GM19043 (cell line): ENCODE results near the gene LIPC.

Experiments
- ATAC-seq: cut with Tn5 transposase; IDR thresholded peaks from one replicate; pipeline ENCODE4 v1.9.1; 2021; ENCODE audit warnings: low read depth; ENCODE audit not compliant: unreplicated experiment

The LIPC gene

DNA sequence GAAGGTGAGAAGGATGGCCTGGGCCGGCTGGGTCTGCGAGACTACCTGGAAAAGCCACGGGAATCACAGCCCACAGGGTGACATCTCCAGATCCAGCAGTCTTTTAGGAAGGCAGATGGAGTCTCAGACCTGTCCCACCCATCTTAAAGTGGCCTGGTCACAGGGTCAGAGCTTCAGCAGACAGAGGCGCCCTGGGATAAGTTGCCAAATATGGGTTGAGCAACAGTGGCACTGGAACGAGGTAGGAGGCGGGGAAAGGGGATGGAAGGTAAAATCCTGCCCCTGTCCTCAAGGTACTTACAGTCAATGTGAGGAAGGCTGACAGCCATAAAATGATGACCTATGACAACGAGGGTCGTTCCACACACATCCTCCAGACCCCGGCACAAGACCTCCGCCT, 80.7 kb downstream of the LIPC start:
- ATAC-seq, result no peak

GRCh38 chr15:58513008-58513407, 81.2 kb downstream of the LIPC start:
- ATAC-seq, result no peak

GRCh38 chr15:58513726-58514336, 82.0 kb downstream of the LIPC start:
- ATAC-seq, result no peak

- no peak for ATAC-seq
Observed at GRCh38 chr15:58515807-58516206, 84.0 kb downstream of the LIPC start.

DNA sequence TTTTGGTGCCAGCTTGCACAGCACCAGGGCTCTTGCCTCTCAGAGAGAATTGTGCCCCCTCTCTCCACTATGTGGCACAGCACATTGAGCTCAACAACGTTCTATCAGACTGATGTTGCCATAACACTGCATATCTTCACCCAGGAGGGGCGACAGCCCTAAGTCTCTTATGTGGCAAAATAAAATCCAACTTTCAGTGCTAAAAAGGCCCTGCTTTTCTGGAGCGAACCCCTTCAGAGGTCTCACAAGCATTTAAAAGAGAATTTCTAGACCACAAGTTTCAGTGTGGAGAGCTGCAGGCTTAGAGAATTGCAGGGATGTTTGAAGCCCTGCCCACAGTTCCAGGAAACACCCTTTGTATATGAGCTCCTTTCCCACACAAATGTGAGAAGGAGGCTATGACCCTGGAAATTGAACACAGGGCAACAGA, 85.5 kb downstream of the LIPC start:
- ATAC-seq, result no peak

DNA sequence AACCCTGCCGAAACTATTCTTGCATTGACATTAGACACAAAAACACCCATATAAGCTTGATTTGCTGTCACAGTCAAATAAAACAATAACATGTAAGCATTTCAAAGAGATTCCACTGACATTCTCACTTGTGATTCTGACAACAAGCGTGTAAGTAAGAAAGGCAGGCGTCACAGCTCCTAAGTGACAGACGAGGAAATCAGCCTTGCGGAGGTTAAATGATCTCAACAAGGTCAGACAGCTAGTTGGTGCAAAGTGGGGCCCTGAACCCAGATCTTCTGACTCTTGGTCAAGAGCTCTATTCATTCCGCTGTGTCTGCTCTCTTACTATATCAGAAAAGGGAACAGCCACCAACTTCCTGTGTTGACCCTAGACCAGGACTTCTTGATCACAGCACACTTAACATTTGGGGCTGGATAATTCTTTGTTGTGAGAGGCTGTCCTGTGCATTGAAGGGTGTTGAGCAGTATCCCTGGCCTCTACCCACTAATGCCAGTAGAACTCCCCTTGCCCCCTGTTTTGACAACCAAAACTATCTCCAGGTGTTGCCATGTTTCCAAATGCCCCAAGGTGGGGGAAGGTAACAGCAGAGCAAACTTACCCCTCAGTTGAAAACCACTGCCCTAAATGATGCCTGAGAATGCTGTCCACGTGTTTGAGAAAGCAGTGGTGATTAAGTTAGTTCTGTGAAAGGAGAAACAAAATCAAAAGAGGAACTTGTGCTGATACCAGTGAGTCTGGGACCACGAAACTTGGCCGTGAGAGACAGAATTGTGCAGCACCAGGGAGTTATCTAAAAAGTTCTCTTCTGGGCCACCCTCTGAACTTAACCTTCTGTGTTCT, 86.1 kb downstream of the LIPC start:
- ATAC-seq, result peak; percentile 72

- ATAC-seq, result peak; percentile 7
Observed at GRCh38 chr15:58518626-58519025, 86.8 kb downstream of the LIPC start.

DNA sequence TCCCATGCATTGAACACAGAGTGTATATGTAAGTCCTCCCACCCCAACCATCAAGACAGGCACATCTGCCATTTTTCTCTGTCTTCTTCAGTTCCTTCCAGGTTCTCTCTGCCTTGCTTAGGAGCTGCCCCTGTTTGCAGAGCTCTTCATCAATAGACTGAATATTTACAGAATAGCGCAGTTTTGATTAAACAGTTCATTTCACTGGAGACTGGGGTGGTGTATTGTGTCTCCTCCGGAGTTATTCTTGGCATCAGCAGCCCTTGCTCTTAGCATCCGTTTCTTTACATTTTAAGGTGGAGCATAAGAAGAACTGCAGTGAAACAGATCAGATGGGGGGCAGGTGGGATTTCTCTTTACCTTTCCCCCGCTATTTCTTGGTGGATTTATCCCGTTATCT, 87.7 kb downstream of the LIPC start:
- no peak for ATAC-seq

DNA sequence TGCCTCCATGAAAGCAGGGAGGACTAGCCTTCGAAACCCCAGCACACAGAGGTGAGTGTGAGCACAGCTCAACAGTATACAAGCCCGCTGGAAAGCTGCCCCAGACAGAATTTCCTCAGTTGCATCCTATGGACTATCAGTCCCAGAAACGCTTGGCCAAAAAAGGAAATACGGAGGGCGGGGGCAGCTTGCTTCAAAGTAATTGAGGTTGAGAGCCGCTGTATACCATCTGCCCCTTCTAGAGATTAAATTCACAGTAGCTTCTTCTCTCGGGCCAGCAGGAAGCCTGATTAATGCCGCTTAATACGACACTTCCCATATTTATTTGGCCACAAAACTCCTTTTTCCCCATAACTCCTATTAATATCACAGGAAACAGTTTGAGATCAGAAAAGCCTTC, 88.7 kb downstream of the LIPC start:
- no peak for ATAC-seq

- no peak for ATAC-seq
Observed at GRCh38 chr15:58520936-58521292, 89.1 kb downstream of the LIPC start.

- ATAC-seq, result no peak
Observed at GRCh38 chr15:58521293-58521991, 89.7 kb downstream of the LIPC start.

DNA sequence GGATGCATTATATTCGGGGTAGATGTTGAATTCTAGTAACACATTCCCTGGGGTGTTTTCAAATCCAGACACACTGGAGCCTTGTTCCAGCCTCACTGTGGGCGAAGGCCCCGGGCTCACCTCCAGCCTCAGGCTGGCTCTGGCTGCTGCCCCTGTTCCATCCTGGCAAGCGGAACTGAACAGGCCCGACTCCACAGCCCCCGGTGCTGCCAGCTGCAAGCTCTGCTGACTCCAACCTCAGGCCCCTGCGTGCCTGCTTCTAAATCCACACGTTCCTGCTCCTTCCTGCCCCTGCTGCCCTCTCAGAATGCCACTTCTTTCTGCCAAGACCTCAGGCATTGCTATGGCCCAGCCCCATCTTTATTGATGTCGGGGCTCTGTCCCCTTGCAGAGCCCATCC, 90.6 kb downstream of the LIPC start:
- no peak for ATAC-seq

- no peak for ATAC-seq
Observed at GRCh38 chr15:58522865-58523264, 91.1 kb downstream of the LIPC start.

DNA sequence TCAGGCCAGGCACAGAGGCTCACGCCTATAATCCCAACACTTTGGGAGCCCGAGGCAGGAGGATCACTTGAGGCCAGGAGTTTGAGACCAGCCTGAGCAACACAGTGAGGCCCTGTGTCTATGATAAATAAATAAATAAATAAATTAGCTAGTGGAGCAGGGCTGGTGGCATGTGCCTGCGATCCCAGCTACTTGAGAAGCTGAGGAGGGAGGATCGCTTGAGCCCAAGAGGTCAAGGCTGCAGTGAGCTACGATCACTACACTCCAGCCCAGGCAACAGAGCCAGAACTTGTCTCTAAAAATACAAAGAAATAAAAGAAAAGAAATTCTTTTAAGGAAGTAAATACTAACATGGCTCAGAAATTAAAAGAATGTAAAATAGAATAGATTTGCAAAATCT, 91.8 kb downstream of the LIPC start:
- no peak for ATAC-seq

GRCh38 chr15:58524247-58524646, 92.5 kb downstream of the LIPC start:
- ATAC-seq, result no peak

DNA sequence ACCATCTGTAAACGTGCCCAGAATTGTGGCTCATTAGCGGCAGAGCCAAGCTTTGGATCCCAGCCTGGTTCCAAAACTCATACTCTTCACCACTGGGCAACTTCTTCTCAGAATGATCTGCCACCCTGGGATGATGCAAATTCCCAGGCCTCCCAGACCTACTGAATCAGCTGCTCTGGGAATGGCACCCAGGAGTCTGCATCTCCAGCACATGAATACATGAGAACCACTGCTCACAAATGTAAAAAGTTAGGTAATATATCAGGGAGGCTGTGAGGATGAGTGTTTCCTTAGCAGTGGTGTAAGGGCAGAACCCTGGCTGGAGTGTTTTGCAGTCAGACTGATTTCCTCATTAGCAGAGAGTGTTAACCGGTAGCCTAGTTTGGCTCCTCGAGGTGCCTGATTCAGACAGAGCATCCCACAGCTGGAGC, 94.2 kb downstream of the LIPC start:
- ATAC-seq, result no peak

DNA sequence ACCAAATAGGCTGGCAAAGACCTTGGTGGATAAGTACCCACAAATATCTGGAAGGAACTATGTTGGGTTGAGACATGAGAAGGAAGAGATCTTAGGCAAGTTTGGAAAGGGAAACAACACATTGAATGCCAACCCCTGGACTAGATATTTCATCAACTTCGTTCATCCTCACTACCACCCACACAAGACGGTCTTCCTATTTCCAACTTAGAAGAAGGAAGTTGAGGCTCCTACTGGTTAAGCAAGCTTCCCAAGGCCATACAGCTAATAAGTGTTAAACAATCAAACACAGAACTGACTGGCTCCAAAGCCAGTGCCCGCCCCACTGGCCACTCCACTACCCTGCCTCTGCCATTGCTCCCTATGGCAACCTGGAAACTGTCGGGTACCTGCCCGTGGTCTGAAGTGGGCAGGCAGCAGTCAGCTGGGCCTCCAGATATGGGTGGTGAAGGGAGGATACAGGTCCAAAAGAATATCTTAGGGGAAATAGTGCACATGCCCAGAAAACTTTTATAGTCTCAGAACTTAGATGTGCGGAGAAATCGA, 94.9 kb downstream of the LIPC start:
- no peak for ATAC-seq

GRCh38 chr15:58527573-58528187, 95.9 kb downstream of the LIPC start:
- ATAC-seq, result no peak

GRCh38 chr15:58528188-58528870, 96.5 kb downstream of the LIPC start:
- ATAC-seq, result no peak

- ATAC-seq, result no peak
Observed at GRCh38 chr15:58529041-58529440, 97.2 kb downstream of the LIPC start.
